ENCODE results near the gene PTPRU. TPM values are rescaled to one million over a fixed set of nuclear protein-coding genes. Genes with fewer than 3 reads are reported as not detected.
"Not testable (repeated sequence)": the region's sequence is repeated elsewhere in the genome, so short reads cannot be mapped to it uniquely, and the experiment has no call there.

Gene PTPRU
- total RNA-seq, 1 donor from 2014 or later, result 83.9 TPM

GRCh38 chr1:29303201-29304024 lies 67.1 kb downstream of the PTPRU start:
- ATAC-seq, result no peak

GRCh38 chr1:29304025-29304684 lies 67.8 kb downstream of the PTPRU start:
- ATAC-seq (no peak), DNase-seq (ENCODE audit: low spot score) (no peak)
- intact Hi-C loops (cut with DNase I), result no loop called here

More at GRCh38 chr1:29303201-29304024, 67.1 kb downstream of the PTPRU start:
- intact Hi-C loops (cut with DNase I), result no loop called here
- DNase-seq (ENCODE audit: low spot score), result no peak

GRCh38 chr1:29305943-29306342 lies 69.6 kb downstream of the PTPRU start:
- intact Hi-C loops (cut with DNase I), result no loop called here

GRCh38 chr1:29306471-29307140 lies 70.3 kb downstream of the PTPRU start:
- ATAC-seq (no peak), DNase-seq (ENCODE audit: low spot score) (no peak)
- intact Hi-C loops (cut with DNase I), result no loop called here

More at GRCh38 chr1:29305943-29306342, 69.6 kb downstream of the PTPRU start:
- ATAC-seq, result no peak
- DNase-seq (ENCODE audit: low spot score), result no peak

- intact Hi-C loops (cut with DNase I), result no loop called here
- ATAC-seq, result no peak
- DNase-seq (ENCODE audit: low spot score), result no peak
These were observed 72.8 kb downstream of the PTPRU start for GRCh38 chr1:29309075-29309474.

GRCh38 chr1:29309621-29310020 lies 73.3 kb downstream of the PTPRU start:
- no peak for DNase-seq (ENCODE audit: low spot score)
- no peak for ATAC-seq

GRCh38 chr1:29310616-29311180 lies 74.4 kb downstream of the PTPRU start:
- ATAC-seq (no peak), DNase-seq (ENCODE audit: low spot score) (no peak)
- intact Hi-C loops (cut with DNase I), result no loop called here

More at GRCh38 chr1:29309621-29310020, 73.3 kb downstream of the PTPRU start:
- intact Hi-C loops (cut with DNase I), result no loop called here

- ATAC-seq (no peak), DNase-seq (ENCODE audit: low spot score) (no peak)
- intact Hi-C loops (cut with DNase I), result no loop called here
These were observed 75.2 kb downstream of the PTPRU start for GRCh38 chr1:29311352-29312030.

- ATAC-seq (no peak), DNase-seq (ENCODE audit: low spot score) (no peak)
- intact Hi-C loops (cut with DNase I), result no loop called here
These were observed 76.4 kb downstream of the PTPRU start for GRCh38 chr1:29312469-29313461.

- DNase-seq (ENCODE audit: low spot score); intact Hi-C loops (cut with DNase I); ATAC-seq: not testable (repeated sequence)
These were observed 78.4 kb downstream of the PTPRU start for GRCh38 chr1:29314685-29315084.

GRCh38 chr1:29315262-29315661 lies 78.9 kb downstream of the PTPRU start:
- intact Hi-C loops (cut with DNase I), result no loop called here
- no peak for DNase-seq (ENCODE audit: low spot score)
- no peak for ATAC-seq

- ATAC-seq (no peak), DNase-seq (ENCODE audit: low spot score) (no peak)
- intact Hi-C loops (cut with DNase I), result no loop called here
These were observed 79.6 kb downstream of the PTPRU start for GRCh38 chr1:29315876-29316275.

- intact Hi-C loops (cut with DNase I), result no loop called here
- no peak for DNase-seq (ENCODE audit: low spot score)
- ATAC-seq, result no peak
These were observed 81.0 kb downstream of the PTPRU start for GRCh38 chr1:29317063-29317915.

GRCh38 chr1:29317916-29318530 lies 81.7 kb downstream of the PTPRU start:
- DNase-seq (ENCODE audit: low spot score), result no peak
- intact Hi-C loops (cut with DNase I), result no loop called here
- ATAC-seq, result no peak

- intact Hi-C loops (cut with DNase I), result no loop called here
- no peak for ATAC-seq
- no peak for DNase-seq (ENCODE audit: low spot score)
These were observed 82.4 kb downstream of the PTPRU start for GRCh38 chr1:29318724-29319123.

GRCh38 chr1:29319300-29320110 lies 83.2 kb downstream of the PTPRU start:
- intact Hi-C loops (cut with DNase I), result loop anchor here (10.0 kb wide), 1 partner anchor 75 kb away; no protein-coding TSS in a partner anchor
- DNase-seq (ENCODE audit: low spot score), result no peak
- ATAC-seq, result no peak

Measured in sciatic nerve (tissue), 2 donors.